SH-SY5Y (cell line): Measurements from ENCODE around the gene PIGBOS1.

ENCODE experiments used
- GATA2 ChIP-seq: IDR thresholded peaks from 2 replicates; pipeline ENCODE4 v1.6.1; 2011; ENCODE audit warnings: mild to moderate bottlenecking, low read depth, low read length
- GATA3 ChIP-seq: IDR thresholded peaks from 2 replicates; pipeline ENCODE4 v1.6.1; 2011; ENCODE audit warnings: low read depth, mild to moderate bottlenecking, low read length, moderate library complexity

PIGBOS1 gene

GRCh38 chr15:55281517-55282228, 37.2 kb downstream of the PIGBOS1 start:
- TF ChIP-seq GATA3 = no peak
- TF ChIP-seq GATA2 = no peak

- TF ChIP-seq GATA3 = no peak
- no peak for TF ChIP-seq GATA2
These were observed 39.1 kb downstream of the PIGBOS1 start for GRCh38 chr15:55279746-55280351.

- no peak for TF ChIP-seq GATA3
- no peak for TF ChIP-seq GATA2
These were observed 39.7 kb downstream of the PIGBOS1 start for GRCh38 chr15:55279100-55279745.

GRCh38 chr15:55277715-55278114, 41.2 kb downstream of the PIGBOS1 start:
- no peak for TF ChIP-seq GATA3
- no peak for TF ChIP-seq GATA2

- TF ChIP-seq GATA3 = no peak
- no peak for TF ChIP-seq GATA2
These were observed 41.8 kb downstream of the PIGBOS1 start for GRCh38 chr15:55277116-55277564.

GRCh38 chr15:55276324-55276723, 42.6 kb downstream of the PIGBOS1 start:
- TF ChIP-seq GATA3 = no peak
- no peak for TF ChIP-seq GATA2

GRCh38 chr15:55270291-55270690, 48.6 kb downstream of the PIGBOS1 start:
- TF ChIP-seq GATA2 (no peak), GATA3 (no peak)

- TF ChIP-seq GATA2 = no peak
- no peak for TF ChIP-seq GATA3
These were observed 50.7 kb downstream of the PIGBOS1 start for GRCh38 chr15:55268176-55268695.

GRCh38 chr15:55267401-55268175, 51.3 kb downstream of the PIGBOS1 start:
- TF ChIP-seq GATA3 (no peak), GATA2 (no peak)
